Tibial artery (tissue), 4 donors: ENCODE measurements around the gene KCTD7.
"Not testable (repeated sequence)": the region's sequence is repeated elsewhere in the genome, so short reads cannot be mapped to it uniquely, and the experiment has no call there.

ENCODE experiments used
- DNase-seq, 2 donors: peaks; one replicate each; pipeline ENCODE4 v3.0.0-alpha.2; 2019
- H3K27ac ChIP-seq, 2 donors: fragments of 200-600 bp; sonication (generic) in 1 of 2; 1 replicate in 1 of 2; 2 replicates in 1 of 2; pipeline ENCODE4 v1.5.1; 2018 to 2019; ENCODE audit warnings: mild to moderate bottlenecking in 1 of 2
- H3K27me3 ChIP-seq, 2 donors: fragments of 200-600 bp; sonication (generic) in 1 of 2; one replicate each; pipeline versions ENCODE4 v1.5.1 to v1.6.0; 2016 to 2019
- H3K36me3 ChIP-seq, 3 donors: fragments of 200-600 bp; sonication (generic) in 2 of 3; one replicate each; pipeline ENCODE4 v1.5.1; 2016 to 2019; ENCODE audit warnings: mild to moderate bottlenecking in 2 of 3
- H3K4me1 ChIP-seq, 4 donors: fragments of 200-600 bp; sonication (generic) in 2 of 4; 1 replicate in 3 of 4; 2 replicates in 1 of 4; pipeline ENCODE4 v1.5.1; 2016 to 2019
- H3K4me3 ChIP-seq, 2 donors: fragments of 200-600 bp; sonication (generic) in 1 of 2; 1 replicate in 1 of 2; 2 replicates in 1 of 2; pipeline ENCODE4 v1.5.1; 2018 to 2019; ENCODE audit warnings: mild to moderate bottlenecking in 2 of 2
- H3K9me3 ChIP-seq, 3 donors: fragments of 200-600 bp; sonication (generic) in 1 of 3; one replicate each; pipeline ENCODE4 v1.5.1; 2016 to 2019
- intact Hi-C: fragments of 100-400 bp; cut with DNase I; formaldehyde crosslinking; loops from one replicate; pipeline ENCODE4 v1.15.0; 2023; ENCODE audit warnings: low total_unique reads
- TF ChIP-seq, protein P1 (sequence below), 2 experiments: fragments of 200-600 bp in 1 of 2; fragments of 450-650 bp in 1 of 2; IDR thresholded peaks; one replicate each; pipeline ENCODE4 v1.5.1; 2017 to 2019; ENCODE audit warnings: antibody characterized with exemption in 2 of 2, mild to moderate bottlenecking in 1 of 2, moderate library complexity in 1 of 2

KCTD7 gene

DNA sequence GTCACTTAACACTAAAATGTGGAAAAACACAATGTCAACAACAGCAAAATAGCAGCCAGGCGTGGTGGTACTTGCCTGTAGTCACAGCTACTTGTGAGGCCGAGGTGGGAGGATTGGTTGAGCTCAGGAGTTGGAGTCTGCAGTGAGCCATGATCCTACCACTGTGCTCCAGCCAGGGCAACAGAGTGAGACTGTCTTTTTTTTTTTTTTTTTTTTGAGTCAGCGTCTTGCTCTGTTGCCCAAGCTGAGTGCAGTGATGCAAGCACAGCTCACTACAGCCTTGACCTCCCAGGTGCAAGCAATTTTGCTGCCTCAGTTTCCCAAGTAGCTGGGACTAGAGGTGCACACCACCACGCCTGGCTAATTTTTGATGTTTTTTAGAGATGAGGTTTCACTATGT, 6.1 kb downstream of the KCTD7 start:
- TF ChIP-seq, protein P1, sequence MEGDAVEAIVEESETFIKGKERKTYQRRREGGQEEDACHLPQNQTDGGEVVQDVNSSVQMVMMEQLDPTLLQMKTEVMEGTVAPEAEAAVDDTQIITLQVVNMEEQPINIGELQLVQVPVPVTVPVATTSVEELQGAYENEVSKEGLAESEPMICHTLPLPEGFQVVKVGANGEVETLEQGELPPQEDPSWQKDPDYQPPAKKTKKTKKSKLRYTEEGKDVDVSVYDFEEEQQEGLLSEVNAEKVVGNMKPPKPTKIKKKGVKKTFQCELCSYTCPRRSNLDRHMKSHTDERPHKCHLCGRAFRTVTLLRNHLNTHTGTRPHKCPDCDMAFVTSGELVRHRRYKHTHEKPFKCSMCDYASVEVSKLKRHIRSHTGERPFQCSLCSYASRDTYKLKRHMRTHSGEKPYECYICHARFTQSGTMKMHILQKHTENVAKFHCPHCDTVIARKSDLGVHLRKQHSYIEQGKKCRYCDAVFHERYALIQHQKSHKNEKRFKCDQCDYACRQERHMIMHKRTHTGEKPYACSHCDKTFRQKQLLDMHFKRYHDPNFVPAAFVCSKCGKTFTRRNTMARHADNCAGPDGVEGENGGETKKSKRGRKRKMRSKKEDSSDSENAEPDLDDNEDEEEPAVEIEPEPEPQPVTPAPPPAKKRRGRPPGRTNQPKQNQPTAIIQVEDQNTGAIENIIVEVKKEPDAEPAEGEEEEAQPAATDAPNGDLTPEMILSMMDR (IDR thresholded peaks at IDR 0.05), result no peak
- H3K9me3 ChIP-seq, result no peaks in the 10 kb centered on the region
- no peak for DNase-seq
- peaks cover 46 to 49% (median 47%) of the 10 kb centered on the region in 3 donors for H3K36me3 ChIP-seq
- no peaks in the 10 kb centered on the region for H3K27me3 ChIP-seq
- H3K4me1 ChIP-seq, result peaks cover 0 to 15% (median 9%) of the 10 kb centered on the region in 4 donors
- H3K4me3 ChIP-seq, result no peak overlapping the region
- no peak overlapping the region for H3K27ac ChIP-seq
- intact Hi-C loops, result no loop called here

DNA sequence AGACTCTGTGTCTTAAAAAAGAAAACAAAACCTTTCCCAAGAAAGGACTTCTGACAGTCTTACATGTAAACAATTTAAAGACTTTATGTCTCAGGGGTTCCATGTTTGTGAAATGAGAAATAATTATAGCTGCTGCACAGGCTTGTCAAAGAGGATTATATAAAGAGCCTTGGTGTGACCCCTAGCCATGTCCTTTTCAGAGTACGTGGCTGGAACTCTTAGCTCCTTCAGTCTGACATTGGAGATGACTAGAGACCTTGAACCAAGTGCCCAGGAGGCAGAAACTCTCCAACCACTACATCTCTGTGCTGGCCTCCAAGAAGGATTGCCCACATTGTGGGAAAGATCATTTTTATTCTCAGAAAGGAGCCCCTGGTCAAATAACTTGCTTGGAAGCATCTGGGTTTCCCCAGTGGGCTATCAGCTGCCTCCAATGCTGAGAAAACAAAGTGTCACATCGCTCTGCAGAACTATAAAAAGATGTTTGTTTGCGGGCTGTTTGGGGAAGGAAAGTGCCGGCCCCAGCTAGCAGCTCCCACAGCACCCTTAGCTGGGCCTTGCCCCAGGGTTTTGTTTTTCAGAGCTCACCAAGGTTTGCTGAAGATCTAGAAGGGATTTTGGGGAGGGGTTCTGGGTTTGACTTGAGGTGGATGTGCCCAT, 6.8 kb downstream of the KCTD7 start:
- DNase-seq, H3K4me3 ChIP-seq, H3K4me1 ChIP-seq, intact Hi-C loops, H3K27me3 ChIP-seq, H3K9me3 ChIP-seq, H3K27ac ChIP-seq: not testable (repeated sequence)
- H3K36me3 ChIP-seq, result peaks cover 48 to 55% (median 54%) of the 10 kb centered on the region in 3 donors

DNA sequence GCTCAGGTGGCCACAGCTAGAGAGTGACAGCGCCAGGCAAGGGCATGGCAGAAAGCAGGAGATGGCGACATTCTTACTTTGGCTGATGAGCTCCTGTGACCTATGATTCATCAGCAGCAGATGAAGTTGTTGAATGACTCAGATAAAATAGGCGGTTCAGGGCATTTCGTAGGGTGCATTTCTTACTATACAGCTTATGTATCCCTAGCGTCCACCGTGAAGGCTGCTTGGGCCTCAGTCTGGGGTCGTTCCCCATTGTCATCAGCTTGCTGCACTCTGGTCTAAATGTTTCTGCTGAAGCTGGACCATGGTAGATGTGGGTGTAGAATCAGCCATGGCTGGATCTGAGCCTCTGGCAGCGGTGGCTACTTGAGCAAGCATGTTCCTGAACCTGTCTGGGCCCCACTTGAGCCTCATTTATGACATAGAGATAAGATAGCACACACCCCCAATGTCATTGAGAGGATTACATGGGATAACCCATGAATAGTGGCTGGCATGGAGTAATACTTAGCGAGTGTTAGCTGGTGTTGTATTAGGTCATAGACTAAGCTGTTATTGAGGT, 7.4 kb downstream of the KCTD7 start:
- H3K4me3 ChIP-seq, H3K4me1 ChIP-seq, H3K9me3 ChIP-seq, H3K27ac ChIP-seq, intact Hi-C loops, DNase-seq, H3K27me3 ChIP-seq: not testable (repeated sequence)
- H3K36me3 ChIP-seq, result peaks cover 51 to 62% (median 60%) of the 10 kb centered on the region in 3 donors

DNA sequence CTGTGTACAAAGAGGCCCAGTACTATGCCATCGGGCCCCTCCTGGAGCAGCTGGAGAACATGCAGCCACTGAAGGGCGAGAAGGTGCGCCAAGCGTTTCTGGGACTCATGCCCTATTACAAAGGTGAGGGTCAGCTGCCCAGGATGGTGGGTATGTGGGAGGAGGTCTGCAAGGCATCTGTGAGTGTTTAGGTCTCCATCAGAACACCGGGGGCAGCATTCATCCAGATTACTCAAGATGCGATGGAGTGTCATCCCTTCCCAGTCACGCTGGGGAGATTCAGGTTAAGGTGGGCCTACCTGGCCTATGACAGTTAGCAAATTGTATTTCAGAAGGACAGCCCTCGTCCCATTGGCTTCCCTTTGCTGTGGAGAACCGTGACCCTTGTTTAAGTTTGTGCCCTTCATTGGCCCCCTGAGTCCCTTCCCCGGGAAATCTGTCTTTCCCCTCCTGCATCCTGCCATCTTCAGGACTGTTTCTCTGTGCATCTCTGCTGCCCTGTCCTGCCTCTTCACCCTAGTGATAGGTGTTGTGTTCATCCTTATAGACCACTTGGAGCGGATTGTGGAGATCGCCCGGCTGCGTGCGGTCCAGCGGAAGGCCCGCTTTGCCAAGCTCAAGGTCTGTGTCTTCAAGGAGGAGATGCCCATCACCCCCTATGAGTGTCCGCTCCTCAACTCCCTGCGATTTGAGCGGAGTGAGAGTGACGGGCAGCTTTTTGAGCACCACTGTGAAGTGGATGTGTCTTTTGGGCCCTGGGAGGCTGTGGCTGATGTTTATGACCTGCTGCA, 9.8 kb downstream of the KCTD7 start:
- no peak for DNase-seq
- Histone ChIP-seq H3K27me3 (no peaks in the 10 kb centered on the region), H3K36me3 (peaks cover 57 to 82% (median 78%) of the 10 kb centered on the region in 3 donors), H3K4me3 (no peak overlapping the region), H3K4me1 (no peaks in the 10 kb centered on the region), H3K9me3 (no peaks in the 10 kb centered on the region), H3K27ac (no peak overlapping the region)
- TF ChIP-seq, protein P1 (IDR thresholded peaks at IDR 0.05), result no peak
- intact Hi-C loops, result no loop called here

DNA sequence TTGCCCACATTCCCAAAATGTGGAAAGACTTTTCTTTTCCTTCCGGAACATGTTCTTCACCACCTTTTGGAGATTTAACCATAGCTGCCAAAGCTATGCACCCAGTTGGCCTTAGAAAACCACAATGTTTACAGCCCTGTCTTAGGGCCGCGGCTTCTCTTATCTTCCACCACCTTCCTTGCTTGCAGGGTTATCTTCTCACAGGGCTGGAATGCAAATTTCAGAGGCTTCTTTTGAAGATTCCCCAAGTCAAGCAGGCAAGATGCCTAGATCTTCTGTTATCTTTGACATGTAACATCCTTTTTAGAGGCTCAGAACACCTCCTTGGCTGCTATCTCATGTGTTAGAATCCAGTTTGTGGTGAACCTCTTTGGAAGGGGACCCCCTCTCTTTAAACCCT, 11.1 kb downstream of the KCTD7 start:
- TF ChIP-seq, protein P1 (IDR thresholded peaks at IDR 0.05), result no peak
- Histone ChIP-seq H3K36me3 (peaks cover 58 to 84% (median 78%) of the 10 kb centered on the region in 3 donors), H3K4me1 (no peaks in the 10 kb centered on the region), H3K4me3 (no peak overlapping the region), H3K27me3 (no peaks in the 10 kb centered on the region), H3K27ac (no peak overlapping the region), H3K9me3 (no peaks in the 10 kb centered on the region)
- no peak for DNase-seq
- intact Hi-C loops, result no loop called here

DNA sequence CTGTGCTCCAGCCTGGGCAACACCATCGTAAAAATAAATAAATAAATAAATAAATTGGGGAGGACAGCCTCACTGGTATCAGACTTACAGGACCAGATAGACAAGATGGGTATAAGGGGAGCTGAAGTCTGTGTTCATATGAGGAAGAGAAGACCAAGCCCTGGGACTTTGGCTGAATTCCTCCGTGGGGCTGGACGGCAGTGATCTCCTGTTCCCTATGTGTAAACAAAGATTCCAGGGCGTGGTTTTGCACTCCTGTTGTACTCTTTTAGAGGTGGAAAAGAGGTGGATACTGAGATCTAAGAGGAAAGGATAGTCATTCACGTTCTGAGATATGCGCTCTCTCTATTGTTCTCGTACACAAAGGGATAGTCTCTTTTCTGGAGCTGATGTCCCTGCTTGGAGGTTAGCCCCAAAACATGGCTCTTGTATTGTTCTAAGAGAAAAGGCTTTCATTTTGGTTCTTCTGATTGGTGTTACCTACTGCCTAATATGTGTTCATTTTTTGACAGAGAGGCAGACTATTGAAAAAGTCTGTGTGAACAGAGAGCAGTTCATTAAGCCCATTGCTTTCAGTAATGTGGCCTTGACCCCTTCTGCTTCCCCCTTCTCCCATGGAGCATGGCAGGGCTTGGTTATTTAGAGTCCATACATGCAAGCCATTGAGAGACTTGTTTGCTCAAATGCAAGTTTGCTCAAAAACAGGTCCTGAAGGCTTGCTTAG, 12.3 kb downstream of the KCTD7 start:
- TF ChIP-seq, protein P1 (IDR thresholded peaks at IDR 0.05), result no peak
- H3K27ac ChIP-seq, result no peak overlapping the region
- intact Hi-C loops, result no loop called here
- no peak for DNase-seq
- no peaks in the 10 kb centered on the region for H3K4me1 ChIP-seq
- no peaks in the 10 kb centered on the region for H3K27me3 ChIP-seq
- no peaks in the 10 kb centered on the region for H3K9me3 ChIP-seq
- no peak overlapping the region for H3K4me3 ChIP-seq
- peaks cover 58 to 87% (median 77%) of the 10 kb centered on the region in 3 donors for H3K36me3 ChIP-seq
